ENCODE results near the gene OR51L1.

The OR51L1 gene

GRCh38 chr11:5046754-5047330 lies 52.2 kb downstream of the OR51L1 start:
- no peak for DNase-seq (ENCODE audit: low read depth in 2 of 2)

Data from stimulated activated CD4-positive, alpha-beta T cell treated with anti-CD3 and anti-CD28 coated beads, Interleukin-15, amount 100 ng/mL, for 48 hours (primary cell).